Karpas-422 (cell line): ENCODE data around the gene TMEM221. TPM values are rescaled to one million over a fixed set of nuclear protein-coding genes. Genes with fewer than 3 reads are reported as not detected.

Source experiments
- DNase-seq: peaks from one replicate; pipeline ENCODE4 v3.0.0-alpha.2; 2015
- H2AFZ ChIP-seq: fragments of 200-600 bp; sonication (generic); 2 replicates; pipeline ENCODE4 v1.6.1; 2014; ENCODE audit warnings: antibody characterized with exemption, low read length, mixed read lengths
- H3K27ac ChIP-seq: fragments of 200-600 bp; sonication (generic); 2 replicates; pipeline ENCODE4 v1.5.1; 2014; ENCODE audit warnings: mild to moderate bottlenecking, low read length, moderate library complexity
- H3K27me3 ChIP-seq: fragments of 200-600 bp; sonication (generic); 2 replicates; pipeline ENCODE4 v1.6.1; 2014; ENCODE audit warnings: low read length, mixed read lengths
- H3K36me3 ChIP-seq: fragments of 200-600 bp; sonication (generic); 2 replicates; pipeline ENCODE4 v1.6.1; 2014; ENCODE audit warnings: low read length, mixed read lengths; ENCODE audit not compliant: insufficient read depth
- H3K4me1 ChIP-seq: fragments of 200-600 bp; sonication (generic); 2 replicates; pipeline ENCODE4 v1.6.1; 2014; ENCODE audit warnings: mild to moderate bottlenecking, low read length, mixed read lengths
- H3K4me2 ChIP-seq: fragments of 200-600 bp; sonication (generic); 2 replicates; pipeline ENCODE4 v1.6.1; 2014; ENCODE audit warnings: low read length, low read depth, mild to moderate bottlenecking; ENCODE audit not compliant: poor library complexity, severe bottlenecking
- H3K4me3 ChIP-seq: fragments of 200-600 bp; sonication (generic); 2 replicates; pipeline ENCODE4 v1.5.1; 2014; ENCODE audit warnings: mild to moderate bottlenecking, antibody characterized with exemption, low read length, mixed read lengths
- H3K79me2 ChIP-seq: fragments of 200-600 bp; sonication (generic); 2 replicates; pipeline ENCODE4 v1.6.1; 2014; ENCODE audit warnings: mild to moderate bottlenecking, low read length, mixed read lengths
- H3K9ac ChIP-seq: fragments of 200-600 bp; sonication (generic); 2 replicates; pipeline ENCODE4 v1.6.0; 2014; ENCODE audit warnings: low read length
- H3K9me2 ChIP-seq: fragments of 200-600 bp; sonication (generic), shearing (Covaris generic); replicated peaks from 2 replicates; pipeline ENCODE4 v1.6.0; 2014; ENCODE audit warnings: mild to moderate bottlenecking, low read length, moderate library complexity; ENCODE audit not compliant: insufficient read depth
- H3K9me3 ChIP-seq: fragments of 300-700, 200-600 bp; sonication (generic); 2 replicates; pipeline ENCODE4 v1.6.1; 2014; ENCODE audit warnings: low read length, mixed read lengths
- H4K20me1 ChIP-seq: fragments of 200-600 bp; sonication (generic); 2 replicates; pipeline ENCODE4 v1.6.1; 2014; ENCODE audit warnings: mild to moderate bottlenecking, antibody characterized with exemption, low read length, low read depth; ENCODE audit not compliant: insufficient read depth
- total RNA-seq: library from RNA; depleted of rRNA; stranded (reverse); fragments of >200 nt; shearing (Covaris generic); gene quantifications from 2 replicates; pipeline ENCODE4 v1.2.3, GENCODE V29; 2014; ENCODE audit warnings: low replicate concordance

The TMEM221 gene
- total RNA-seq, 1 experiment from 2014 or later: not detected

DNA sequence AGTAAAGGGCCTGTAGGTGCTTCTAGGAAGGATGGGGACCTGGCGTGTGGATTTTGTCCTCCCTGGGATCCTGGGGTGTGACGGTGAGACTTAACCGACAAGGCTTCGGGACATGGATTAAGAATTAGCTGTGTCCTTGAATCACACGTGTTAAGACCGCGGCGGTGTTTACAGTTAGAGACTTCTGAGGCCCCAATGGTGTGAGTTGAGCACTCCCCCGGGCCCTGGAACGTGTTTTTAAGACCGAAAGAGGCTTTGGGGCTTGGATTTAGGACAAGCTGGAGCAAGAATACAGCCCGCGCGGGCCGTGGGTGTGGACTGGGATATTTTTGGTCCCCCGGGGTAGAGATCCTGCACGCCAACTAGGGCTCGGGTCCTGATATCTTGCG is 20.6 kb upstream of the TMEM221 start:
- H3K9ac ChIP-seq: peak overlapping the region; percentile 52
- no peaks in the 10 kb centered on the region for H3K36me3 ChIP-seq
- H3K4me3 ChIP-seq: peak overlapping the region; percentile 88; the same call in 1 of the 2 replicates
- H3K4me1 ChIP-seq: peaks cover 20% of the 10 kb centered on the region
- no peak for DNase-seq
- peak overlapping the region; percentile 73 for H3K4me2 ChIP-seq
- H3K9me2 ChIP-seq: no peaks in the 10 kb centered on the region
- H3K27ac ChIP-seq: no peak overlapping the region
- no peaks in the 10 kb centered on the region for H3K27me3 ChIP-seq
- no peaks in the 10 kb centered on the region for H3K79me2 ChIP-seq
- no peak overlapping the region; the same call in 1 of the 2 replicates for H2AFZ ChIP-seq
- no peaks in the 10 kb centered on the region for H4K20me1 ChIP-seq
- H3K9me3 ChIP-seq: no peaks in the 10 kb centered on the region

GRCh38 chr19:17468302-17469091 is 20.0 kb upstream of the TMEM221 start:
- Histone ChIP-seq H3K79me2 (no peaks in the 10 kb centered on the region), H3K4me3 (no peak overlapping the region), H3K36me3 (no peaks in the 10 kb centered on the region), H3K9me3 (no peaks in the 10 kb centered on the region), H3K4me1 (peaks cover 20% of the 10 kb centered on the region), H4K20me1 (no peaks in the 10 kb centered on the region), H3K4me2 (peak overlapping the region; percentile 73), H2AFZ (no peak overlapping the region), H3K9ac (0 out of 2 replicates have a peak overlapping the region, but pooled peaks have one; percentile 52), H3K27me3 (no peaks in the 10 kb centered on the region), H3K27ac (no peak overlapping the region), H3K9me2 (no peaks in the 10 kb centered on the region)
- DNase-seq: no peak

- no peaks in the 10 kb centered on the region for H3K9me2 ChIP-seq
- no peak for DNase-seq
- H3K9me3 ChIP-seq: no peaks in the 10 kb centered on the region
- no peaks in the 10 kb centered on the region for H3K79me2 ChIP-seq
- H4K20me1 ChIP-seq: no peaks in the 10 kb centered on the region
- no peaks in the 10 kb centered on the region for H3K36me3 ChIP-seq
- no peaks in the 10 kb centered on the region for H3K27me3 ChIP-seq
- no peak overlapping the region for H3K4me2 ChIP-seq
- H3K27ac ChIP-seq: no peak overlapping the region
- H3K4me3 ChIP-seq: no peak overlapping the region
- H3K9ac ChIP-seq: no peak overlapping the region
- H2AFZ ChIP-seq: no peak overlapping the region
- peaks cover 20% of the 10 kb centered on the region for H3K4me1 ChIP-seq
These were observed 19.2 kb upstream of the TMEM221 start for GRCh38 chr19:17467471-17468301.

DNA sequence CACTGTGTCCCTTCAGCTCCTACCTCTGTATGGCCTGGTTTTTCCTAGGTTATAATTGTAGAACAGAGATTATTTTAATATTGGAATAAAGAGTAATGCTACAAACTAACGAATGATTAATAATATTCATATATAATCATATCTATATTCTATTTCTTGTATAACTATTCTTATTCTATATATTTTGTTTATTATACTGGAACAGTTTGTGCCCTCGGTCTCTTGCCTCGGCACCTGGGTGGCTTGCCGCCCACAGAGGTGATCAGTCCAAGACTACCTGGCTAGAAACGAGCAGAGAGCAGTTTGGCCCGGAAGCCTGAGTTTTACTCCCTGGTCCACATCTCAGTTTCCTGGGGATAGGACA is 18.0 kb upstream of the TMEM221 start:
- H3K9me3 ChIP-seq: no peaks in the 10 kb centered on the region
- no peaks in the 10 kb centered on the region for H3K27me3 ChIP-seq
- H2AFZ ChIP-seq: no peak overlapping the region
- no peaks in the 10 kb centered on the region for H4K20me1 ChIP-seq
- peaks cover 19% of the 10 kb centered on the region for H3K4me1 ChIP-seq
- H3K27ac ChIP-seq: no peak overlapping the region
- no peaks in the 10 kb centered on the region for H3K36me3 ChIP-seq
- H3K79me2 ChIP-seq: no peaks in the 10 kb centered on the region
- no peak overlapping the region for H3K4me3 ChIP-seq
- no peak overlapping the region for H3K4me2 ChIP-seq
- H3K9ac ChIP-seq: no peak overlapping the region
- H3K9me2 ChIP-seq: no peaks in the 10 kb centered on the region
- no peak for DNase-seq

GRCh38 chr19:17460372-17461230 is 12.1 kb upstream of the TMEM221 start, which contains the start of gene NXNL1:
Gene NXNL1, minus strand, starts transcription at chr19:17460926. Its CDS starts 57 bp downstream, at chr19:17460869.
- H3K4me1 ChIP-seq: no peaks in the 10 kb centered on the region
- no peak for DNase-seq
- no peaks in the 10 kb centered on the region for H4K20me1 ChIP-seq
- H3K9me2 ChIP-seq: no peaks in the 10 kb centered on the region
- H3K27me3 ChIP-seq: no peaks in the 10 kb centered on the region
- no peaks in the 10 kb centered on the region for H3K9me3 ChIP-seq
- no peak within 1 kb of the TSS for H3K4me3 ChIP-seq
- no peak within 1 kb of the TSS for H2AFZ ChIP-seq
- no peaks in the 10 kb centered on the region for H3K79me2 ChIP-seq
- H3K27ac ChIP-seq: no peak within 1 kb of the TSS
- H3K4me2 ChIP-seq: no peak within 1 kb of the TSS
- H3K36me3 ChIP-seq: no peaks in the 10 kb centered on the region
- no peak within 1 kb of the TSS for H3K9ac ChIP-seq

DNA sequence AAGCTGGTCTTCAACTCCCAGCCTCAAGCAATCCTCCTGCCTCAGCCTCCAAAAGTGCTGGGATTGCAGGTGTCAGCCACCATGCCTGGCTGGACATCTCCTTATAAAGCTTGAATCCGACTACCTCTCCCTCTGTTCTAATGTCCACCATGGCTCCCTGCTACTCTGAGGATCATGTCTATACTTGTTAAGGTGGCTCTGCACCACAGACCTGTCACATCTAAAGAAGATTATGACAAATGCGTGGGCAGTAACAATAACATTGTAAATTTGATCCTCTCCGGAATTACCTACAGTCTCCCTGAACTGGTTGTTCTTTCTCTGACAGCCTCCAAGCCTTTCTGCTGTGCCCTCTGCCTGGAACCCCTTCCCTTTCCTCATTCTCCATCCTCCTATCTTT is 10.5 kb upstream of the TMEM221 start:
- no peak overlapping the region for H3K27ac ChIP-seq
- no peak overlapping the region for H3K4me2 ChIP-seq
- no peak for DNase-seq

DNA sequence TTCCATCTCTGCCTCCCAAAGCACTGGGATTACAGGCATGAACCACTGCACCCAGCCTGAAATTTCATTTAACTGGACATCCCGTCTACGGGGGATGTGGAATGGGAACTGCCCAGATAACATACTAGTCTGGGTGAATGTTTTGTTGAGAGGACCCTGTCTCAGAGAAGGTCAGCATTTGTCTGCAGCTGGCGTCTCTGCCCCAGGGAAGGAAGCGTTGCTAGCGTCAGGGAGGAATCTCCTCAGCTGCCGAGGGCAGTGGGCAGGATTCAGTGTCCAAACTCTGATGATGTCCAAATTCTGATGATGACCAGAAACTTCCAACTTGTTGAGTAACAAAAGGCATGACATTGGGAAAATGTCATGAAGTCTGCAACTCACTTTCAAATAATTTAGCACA is 9.1 kb upstream of the TMEM221 start:
- Histone ChIP-seq H3K9ac (no peak overlapping the region), H3K9me2 (no peaks in the 10 kb centered on the region), H3K36me3 (no peaks in the 10 kb centered on the region), H3K27me3 (no peaks in the 10 kb centered on the region), H3K4me2 (no peak overlapping the region), H3K9me3 (no peaks in the 10 kb centered on the region), H3K4me1 (no peaks in the 10 kb centered on the region), H2AFZ (no peak overlapping the region), H3K79me2 (no peaks in the 10 kb centered on the region), H3K27ac (no peak overlapping the region), H4K20me1 (no peaks in the 10 kb centered on the region), H3K4me3 (no peak overlapping the region)
- no peak for DNase-seq

More for the DNA sequence above, 10.5 kb upstream of the TMEM221 start:
- H3K79me2 ChIP-seq: no peaks in the 10 kb centered on the region
- no peak overlapping the region for H3K9ac ChIP-seq
- H3K9me2 ChIP-seq: no peaks in the 10 kb centered on the region
- H2AFZ ChIP-seq: no peak overlapping the region
- H3K9me3 ChIP-seq: no peaks in the 10 kb centered on the region
- no peaks in the 10 kb centered on the region for H3K27me3 ChIP-seq
- H3K36me3 ChIP-seq: no peaks in the 10 kb centered on the region
- H3K4me1 ChIP-seq: no peaks in the 10 kb centered on the region
- no peak overlapping the region for H3K4me3 ChIP-seq
- no peaks in the 10 kb centered on the region for H4K20me1 ChIP-seq
